SK-N-SH (cell line): Measurements from ENCODE around the gene NOD2. TPM values are rescaled to one million over a fixed set of nuclear protein-coding genes. Genes with fewer than 3 reads are reported as not detected.

ENCODE experiments used
- CTCF ChIA-PET: fragments of 300-600, 350-600 bp; formaldehyde crosslinking; extraction: SDS; loops from one replicate; lab custom pipeline; 2021; lab: Yijun Ruan, JAX
- POLR2A ChIA-PET: fragments of 350-600 bp; sonication (Branson Sonifier 250); formaldehyde crosslinking; extraction: SDS; loops from one replicate; lab custom pipeline; 2020; ENCODE audit warnings: antibody characterized with exemption, inconsistent platforms; lab: Yijun Ruan, JAX
- DNase-seq: peaks from one replicate; pipeline ENCODE4 v3.0.0; 2012
- H2AFZ ChIP-seq: fragments of 200-600 bp; sonication (generic); 2 replicates; pipeline ENCODE4 v1.8.1; 2016; ENCODE audit warnings: antibody characterized with exemption, mild to moderate bottlenecking, low read depth
- H3F3A ChIP-seq: fragments of 200-600 bp; sonication (generic); replicated peaks from 2 replicates; pipeline ENCODE3; 2016; ENCODE audit warnings: antibody characterized with exemption, mild to moderate bottlenecking; ENCODE audit not compliant: insufficient read depth
- H3K27ac ChIP-seq, 2 experiments: fragments of 200-500 bp in 1 of 2; fragments of 200-600 bp in 1 of 2; sonication (Bioruptor generic) in 1 of 2; sonication (generic), shearing (Covaris generic) in 1 of 2; 2 replicates each; pipeline versions ENCODE4 v1.5.1 to v1.6.1; 2014 to 2016; ENCODE audit warnings: low read depth in 2 of 2, inconsistent platforms in 1 of 2, low read length in 1 of 2, mild to moderate bottlenecking in 1 of 2, mixed read lengths in 1 of 2
- H3K27me3 ChIP-seq: fragments of 200-600 bp; sonication (generic), shearing (Covaris generic); 2 replicates; pipeline ENCODE4 v1.6.1; 2016; ENCODE audit warnings: mixed run types; ENCODE audit not compliant: insufficient read depth
- H3K36me3 ChIP-seq, 2 experiments: fragments of 200-500 bp in 1 of 2; fragments of 200-600 bp in 1 of 2; sonication (Bioruptor generic) in 1 of 2; sonication (generic) in 1 of 2; replicated peaks in 1 of 2; 2 replicates each; pipeline versions ENCODE3 to v1.5.1; 2014 to 2016; ENCODE audit warnings: low read length in 1 of 2, mild to moderate bottlenecking in 1 of 2; ENCODE audit not compliant: insufficient read depth in 2 of 2, control insufficient read depth in 1 of 2
- H3K4me1 ChIP-seq, 2 experiments: fragments of 200-500 bp in 1 of 2; fragments of 200-600 bp in 1 of 2; sonication (Bioruptor generic) in 1 of 2; sonication (generic), shearing (Covaris generic) in 1 of 2; 2 replicates each; pipeline versions ENCODE4 v1.5.1 to v1.6.1; 2014 to 2016; ENCODE audit warnings: low read depth in 1 of 2, low read length in 1 of 2, mixed run types in 1 of 2; ENCODE audit not compliant: insufficient read depth in 2 of 2, control insufficient read depth in 1 of 2
- H3K4me2 ChIP-seq: fragments of 200-600 bp; sonication (generic), shearing (Covaris generic); 2 replicates; pipeline ENCODE4 v1.6.1; 2017; ENCODE audit warnings: mixed run types
- H3K4me3 ChIP-seq, 2 experiments: fragments of 200-500 bp in 1 of 2; fragments of 200-600 bp in 1 of 2; sonication (Bioruptor generic) in 1 of 2; sonication (generic), shearing (Covaris generic) in 1 of 2; 2 replicates each; pipeline versions ENCODE4 v1.5.1 to v1.8.1; 2014 to 2016; ENCODE audit warnings: low read depth in 2 of 2, inconsistent platforms in 1 of 2, low read length in 1 of 2, mild to moderate bottlenecking in 1 of 2, mixed read lengths in 1 of 2, moderate library complexity in 1 of 2
- H3K79me2 ChIP-seq: fragments of 200-600 bp; sonication (generic); 2 replicates; pipeline ENCODE4 v1.8.1; 2017; ENCODE audit warnings: mild to moderate bottlenecking; ENCODE audit not compliant: insufficient read depth
- H3K9ac ChIP-seq: fragments of 200-600 bp; sonication (generic); 2 replicates; pipeline ENCODE4 v1.6.1; 2017; ENCODE audit warnings: mixed run types
- H3K9me2 ChIP-seq: fragments of 200-600 bp; sonication (generic); 2 replicates; pipeline ENCODE4 v1.6.1; 2017; ENCODE audit warnings: mixed run types
- H3K9me3 ChIP-seq: fragments of 200-600 bp; sonication (generic); 2 replicates; pipeline ENCODE4 v1.6.1; 2017; ENCODE audit warnings: mixed run types, mild to moderate bottlenecking, moderate library complexity
- H4K20me1 ChIP-seq: fragments of 200-600 bp; sonication (generic); 2 replicates; pipeline ENCODE4 v1.6.1; 2017; ENCODE audit warnings: mild to moderate bottlenecking, mixed run types; ENCODE audit not compliant: insufficient read depth
- CHD2 ChIP-seq: fragments of 150-350 bp; IDR thresholded peaks from 2 replicates; pipeline ENCODE4 v1.6.1; 2018; ENCODE audit warnings: low read length; ENCODE audit not compliant: partially characterized antibody
- ELF1 ChIP-seq: IDR thresholded peaks from 2 replicates; pipeline ENCODE4 v1.4.0; 2012
- EP300 ChIP-seq, 2 experiments: IDR thresholded peaks; 2 replicates each; pipeline versions ENCODE4 v1.4.0 to v1.6.1; 2012; ENCODE audit warnings: borderline replicate concordance in 1 of 2, low read depth in 1 of 2, low read length in 1 of 2
- FOXM1 ChIP-seq: IDR thresholded peaks from 2 replicates; pipeline ENCODE4 v1.4.0; 2012; ENCODE audit warnings: low read depth, mild to moderate bottlenecking
- GATA2 ChIP-seq: sonication (generic); formaldehyde crosslinking; IDR thresholded peaks from 2 replicates; pipeline ENCODE4 v1.5.0; 2020; ENCODE audit warnings: mild to moderate bottlenecking, missing genetic modification reagents
- IRF3 ChIP-seq: fragments of 150-350 bp; IDR thresholded peaks from 2 replicates; pipeline ENCODE4 v1.6.1; 2016; ENCODE audit warnings: mild to moderate bottlenecking, low read depth, low read length
- MEF2A ChIP-seq: IDR thresholded peaks from 2 replicates; pipeline ENCODE4 v1.4.0; 2012; ENCODE audit warnings: low read depth, borderline replicate concordance
- MXI1 ChIP-seq: IDR thresholded peaks from 2 replicates; pipeline ENCODE4 v1.6.1; 2012; ENCODE audit warnings: mild to moderate bottlenecking, low read depth, low read length, improper control_type of control experiment
- NFIC ChIP-seq: IDR thresholded peaks from 2 replicates; pipeline ENCODE4 v1.4.0; 2012; ENCODE audit warnings: borderline replicate concordance
- NRF1 ChIP-seq: IDR thresholded peaks from 2 replicates; pipeline ENCODE4 v1.6.1; 2012; ENCODE audit warnings: low read depth, mild to moderate bottlenecking, low read length
- PBX3 ChIP-seq: IDR thresholded peaks from 2 replicates; pipeline ENCODE4; 2012
- RCOR1 ChIP-seq: fragments of 150-350 bp; IDR thresholded peaks from 2 replicates; pipeline ENCODE4 v1.6.1; 2017; ENCODE audit warnings: antibody characterized with exemption, low read length
- REST ChIP-seq: IDR thresholded peaks from 2 replicates; pipeline ENCODE4 v1.6.1; 2012; ENCODE audit warnings: mild to moderate bottlenecking, low read depth, low read length, moderate library complexity
- RXRA ChIP-seq: IDR thresholded peaks from 2 replicates; pipeline ENCODE4 v1.4.0; 2012; ENCODE audit warnings: low read depth, mild to moderate bottlenecking, borderline replicate concordance
- TEAD4 ChIP-seq: IDR thresholded peaks from 2 replicates; pipeline ENCODE4 v1.4.0; 2012; ENCODE audit warnings: mild to moderate bottlenecking, borderline replicate concordance; ENCODE audit not compliant: insufficient read depth
- USF2 ChIP-seq: fragments of 150-350 bp; IDR thresholded peaks from 2 replicates; pipeline ENCODE4 v1.6.1; 2017; ENCODE audit warnings: antibody characterized with exemption, low read length, low read depth, borderline replicate concordance
- YY1 ChIP-seq: IDR thresholded peaks from 2 replicates; pipeline ENCODE4 v1.4.0; 2012; ENCODE audit warnings: low read depth, mild to moderate bottlenecking
- WGBS: methylation state at CpG from one replicate; pipeline ENCODE4 v1.1.6; 2017; ENCODE audit warnings: low lambda C conversion rate; 5-methylcytosine and 5-hydroxymethylcytosine counted together
- polyA plus RNA-seq, 3 experiments: library from polyadenylated mRNA; depleted of rRNA; stranded (reverse); fragments of >200 nt; gene quantifications; 2 replicates each; pipeline ENCODE4 v1.2.3, GENCODE V29; 2012
- TF ChIP-seq, protein P1 (sequence below): IDR thresholded peaks from 2 replicates; pipeline ENCODE4 v1.4.0; 2012; ENCODE audit warnings: low read depth, borderline replicate concordance

Gene NOD2
- polyA plus RNA-seq, 1 of the 3 experiments (the other 2 are of a cell fraction), result not detected

- no peaks in the 10 kb centered on the region for H3K9me3 ChIP-seq
- DNase-seq, result no peak
- H2AFZ ChIP-seq, result no peak overlapping the region
These were observed 38.0 kb downstream of the NOD2 start for GRCh38 chr16:50731130-50731988.

More at GRCh38 chr16:50731130-50731988, 38.0 kb downstream of the NOD2 start:
- WGBS, result 55% methylated on average over 6 of the region's 6 CpGs
- no peaks in the 10 kb centered on the region for H3K9me2 ChIP-seq
- H3K79me2 ChIP-seq, result no peaks in the 10 kb centered on the region
- no peaks in the 10 kb centered on the region; the same call in 1 of the 2 replicates for H3K27me3 ChIP-seq
- ChIA-PET CTCF (interaction anchor here (1.0 to 1.9 kb wide), 2 partner anchors 12 to 23 kb away, joined by 5 read pairs; no protein-coding TSS in a partner anchor), POLR2A (no interaction called here)
- no peaks in the 10 kb centered on the region for H4K20me1 ChIP-seq
- no peak overlapping the region for H3K9ac ChIP-seq
- TF ChIP-seq TEAD4 (no peak), RCOR1 (no peak), MXI1 (no peak), CHD2 (no peak), EP300 (IDR thresholded peaks at IDR 0.05; ENCODE audit: borderline replicate concordance in 1 of 2, low read depth in 1 of 2, low read length in 1 of 2) (no peak), ELF1 (no peak), NFIC (no peak), RXRA (no peak), PBX3 (no peak), REST (no peak), NRF1 (no peak), IRF3 (no peak), YY1 (no peak), USF2 (no peak), MEF2A (no peak), FOXM1 (no peak), GATA2 (CRISPR knock-in tag) (no peak)
- TF ChIP-seq, protein P1, sequence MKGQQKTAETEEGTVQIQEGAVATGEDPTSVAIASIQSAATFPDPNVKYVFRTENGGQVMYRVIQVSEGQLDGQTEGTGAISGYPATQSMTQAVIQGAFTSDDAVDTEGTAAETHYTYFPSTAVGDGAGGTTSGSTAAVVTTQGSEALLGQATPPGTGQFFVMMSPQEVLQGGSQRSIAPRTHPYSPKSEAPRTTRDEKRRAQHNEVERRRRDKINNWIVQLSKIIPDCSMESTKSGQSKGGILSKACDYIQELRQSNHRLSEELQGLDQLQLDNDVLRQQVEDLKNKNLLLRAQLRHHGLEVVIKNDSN, result no peak
- H3K4me2 ChIP-seq, result no peak overlapping the region
- no peaks in the 10 kb centered on the region for H3K4me1 ChIP-seq
- no peaks in the 10 kb centered on the region for H3K36me3 ChIP-seq
- H3K27ac ChIP-seq, result no peak overlapping the region
- no peaks in the 10 kb centered on the region for H3F3A ChIP-seq
- H3K4me3 ChIP-seq, result no peak overlapping the region
